Activated CD4-positive, CD25-positive, alpha-beta regulatory T cell treated with anti-CD3 and anti-CD28 coated beads, Interleukin-2, amount 50 U/mL, for 24 hours (primary cell): ENCODE data around the gene DGLUCY.
A peak's percentile ranks its signal among the peaks of the same experiment; 100 is the strongest.
"Not testable (repeated sequence)": the region's sequence is repeated elsewhere in the genome, so short reads cannot be mapped to it uniquely, and the experiment has no call there.

ENCODE experiments used
- ATAC-seq, 2 donors: fragments of 150-1000 bp; cut with Tn5 transposase; one replicate each; pipeline ENCODE4 v1.10.0; 2021; ENCODE audit warnings: mild to moderate bottlenecking in 1 of 2, moderate library complexity in 1 of 2

Gene DGLUCY

GRCh38 chr14:91111443-91111842, 2.4 kb upstream of the DGLUCY start:
- ATAC-seq = no peak

- ATAC-seq = no peak
Measured at GRCh38 chr14:91112194-91112593, 1.7 kb upstream of the DGLUCY start.

GRCh38 chr14:91114079-91115065, 499 bp downstream of the DGLUCY start:
- peak; percentile 75 to 78 for ATAC-seq

GRCh38 chr14:91115986-91116770, 2.3 kb downstream of the DGLUCY start:
- peak; percentile 3 to 6 for ATAC-seq

DNA sequence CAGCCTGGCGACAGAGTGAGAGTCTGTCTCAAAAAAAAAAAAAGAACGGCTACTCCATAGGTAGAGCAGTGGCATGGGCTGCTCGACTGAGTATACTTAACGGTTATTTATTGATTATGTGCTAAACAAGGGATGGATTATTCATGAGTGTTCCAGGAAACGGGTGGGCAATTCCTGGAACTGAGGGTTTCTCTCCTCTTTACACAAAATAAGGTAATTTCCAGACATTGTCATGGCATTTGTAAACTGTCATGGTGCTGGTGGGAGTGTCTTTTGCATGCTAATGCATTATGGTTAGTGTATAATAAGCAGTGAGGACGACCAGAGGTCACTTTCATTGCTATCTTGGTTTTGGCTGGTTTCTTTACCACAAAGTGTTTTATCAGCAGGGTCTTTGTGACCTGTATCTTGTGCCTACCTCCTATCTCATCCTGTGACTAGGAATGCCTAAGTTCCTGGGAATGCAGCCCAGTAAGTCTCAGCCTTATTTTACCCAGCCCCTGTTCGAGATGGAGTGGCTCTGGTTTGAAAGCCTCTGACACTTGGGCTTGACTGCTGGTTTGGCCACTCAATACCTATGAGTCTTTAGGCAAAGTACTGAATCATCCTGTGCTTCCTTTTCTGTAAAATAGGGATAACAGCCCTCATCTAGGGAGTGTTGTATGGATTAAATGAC, 3.2 kb downstream of the DGLUCY start:
- peak; percentile 15 to 25 for ATAC-seq

- ATAC-seq = no peak
Measured at GRCh38 chr14:91117960-91118359, 4.1 kb downstream of the DGLUCY start.

DNA sequence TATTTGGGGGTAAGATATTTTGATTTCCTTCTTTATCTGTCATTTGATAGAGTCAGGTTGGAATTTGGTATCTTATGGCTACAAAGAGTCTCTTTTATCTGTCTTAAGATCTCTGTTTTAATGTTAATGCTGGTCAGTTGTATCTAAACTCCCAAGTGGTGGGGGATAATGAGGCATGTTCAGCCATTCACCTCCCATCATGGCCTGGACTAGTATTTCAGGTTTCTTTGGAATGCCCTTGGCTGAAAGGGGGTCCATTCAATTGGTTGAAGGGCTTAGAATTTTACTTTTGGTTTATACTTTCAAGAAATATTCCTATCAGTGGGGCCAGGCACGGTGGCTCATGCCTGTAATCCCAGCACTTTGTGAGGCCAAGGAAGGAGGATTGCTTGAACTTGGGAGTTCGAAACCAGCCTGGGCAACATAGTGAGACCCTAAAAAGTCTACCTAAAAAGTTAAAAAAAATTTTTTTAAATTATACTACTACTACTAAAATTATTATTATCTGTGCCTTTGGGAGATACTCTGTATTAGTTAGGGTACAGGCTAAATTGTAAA, 4.7 kb downstream of the DGLUCY start:
- no peak for ATAC-seq

DNA sequence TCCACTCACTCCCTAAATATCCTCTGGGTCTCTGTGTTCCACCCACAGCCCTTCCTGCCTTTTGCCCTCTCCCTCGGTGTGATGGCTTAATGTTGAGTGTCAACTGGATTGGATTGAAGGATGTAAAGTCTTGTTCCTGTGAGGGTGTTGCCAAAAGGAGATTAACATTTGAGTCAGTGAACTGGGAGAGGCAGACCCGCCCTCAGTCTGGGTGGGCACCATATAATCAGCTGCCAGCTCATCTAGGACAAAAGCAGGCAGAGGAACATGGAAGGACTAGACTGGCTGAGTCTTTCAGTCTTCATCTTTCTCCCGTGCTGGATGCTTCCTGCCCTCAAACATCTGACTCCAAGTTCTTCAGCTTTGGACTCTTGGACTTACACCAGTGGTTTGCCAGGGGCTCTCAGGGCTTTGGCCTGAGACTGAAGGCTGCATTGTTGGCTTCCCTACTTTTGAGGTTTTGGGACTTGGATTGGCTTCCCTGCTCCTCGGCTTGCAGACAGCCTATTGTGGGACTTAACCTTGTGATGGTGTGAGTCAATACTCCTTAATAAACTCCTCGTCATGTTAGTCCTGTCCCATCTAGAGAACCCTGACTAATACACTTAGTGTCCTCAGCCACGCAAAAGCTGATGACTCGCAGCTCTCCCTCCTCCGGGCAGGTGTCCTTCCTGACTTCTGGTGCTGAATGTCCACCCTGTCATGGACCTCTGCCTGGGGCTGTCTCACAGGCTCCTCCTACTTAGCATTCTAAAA, 5.9 kb downstream of the DGLUCY start:
- no peak for ATAC-seq

DNA sequence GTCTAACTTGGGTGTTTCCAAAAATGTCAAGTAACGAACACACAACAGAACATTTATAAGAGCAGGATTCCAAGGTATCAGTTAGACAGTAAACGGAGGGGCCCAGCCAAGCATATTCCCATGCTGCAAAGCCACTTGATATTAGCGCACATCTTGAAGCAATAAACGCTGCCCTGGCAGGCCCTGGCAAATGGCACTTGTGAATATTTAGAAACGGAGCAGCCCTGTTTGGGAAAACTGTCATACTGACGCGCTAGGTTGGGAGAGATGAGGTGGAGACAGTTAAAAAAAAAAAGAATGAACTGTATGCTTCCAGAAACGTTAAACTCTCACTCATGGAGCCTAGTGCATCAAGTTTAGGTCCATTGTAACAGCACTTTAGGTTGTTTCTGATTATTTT, 9.3 kb downstream of the DGLUCY start:
- no peak for ATAC-seq

DNA sequence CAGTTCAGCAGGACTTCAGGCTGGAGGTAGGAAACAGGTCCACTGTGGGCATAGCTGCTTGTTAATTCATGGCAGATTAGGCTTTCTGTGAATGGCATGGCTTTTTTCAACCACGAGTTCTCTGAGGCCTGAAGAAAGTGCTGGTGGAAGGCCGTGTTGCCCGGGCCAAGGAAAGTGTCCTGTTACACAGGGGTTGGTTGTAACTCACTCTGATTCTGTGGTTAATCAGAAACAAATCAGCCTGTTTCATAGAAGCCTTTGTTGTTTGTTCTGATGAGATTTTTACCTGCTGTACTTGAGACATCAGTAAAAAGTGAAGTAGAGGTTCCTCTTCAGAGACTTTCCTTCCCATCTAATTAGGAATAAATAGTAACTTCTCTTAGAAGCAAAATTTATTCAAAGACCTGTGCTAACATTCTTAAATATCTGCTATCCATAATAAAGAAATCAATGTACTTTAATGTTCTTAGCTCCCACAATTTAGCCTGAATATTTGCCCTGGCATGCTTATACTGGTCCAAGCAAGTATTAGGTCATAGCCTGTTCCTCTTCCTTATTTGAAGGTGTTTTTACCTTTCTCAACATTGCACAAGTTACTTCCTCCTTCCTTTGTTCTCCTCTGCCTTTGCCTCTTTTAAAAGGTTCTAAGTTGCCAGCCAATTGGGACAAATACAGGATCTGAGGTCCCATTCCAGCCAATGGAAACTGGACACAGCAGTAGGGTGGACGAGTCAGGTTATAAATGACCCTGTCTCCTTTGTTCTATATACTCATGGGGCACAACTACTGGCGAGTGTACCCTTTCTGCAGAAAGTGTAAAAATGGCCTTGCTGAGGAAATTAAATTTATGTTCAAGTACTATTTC, 10.8 kb downstream of the DGLUCY start:
- ATAC-seq = not testable (repeated sequence)

- no peak for ATAC-seq
Measured at GRCh38 chr14:91125271-91125660, 11.4 kb downstream of the DGLUCY start.

DNA sequence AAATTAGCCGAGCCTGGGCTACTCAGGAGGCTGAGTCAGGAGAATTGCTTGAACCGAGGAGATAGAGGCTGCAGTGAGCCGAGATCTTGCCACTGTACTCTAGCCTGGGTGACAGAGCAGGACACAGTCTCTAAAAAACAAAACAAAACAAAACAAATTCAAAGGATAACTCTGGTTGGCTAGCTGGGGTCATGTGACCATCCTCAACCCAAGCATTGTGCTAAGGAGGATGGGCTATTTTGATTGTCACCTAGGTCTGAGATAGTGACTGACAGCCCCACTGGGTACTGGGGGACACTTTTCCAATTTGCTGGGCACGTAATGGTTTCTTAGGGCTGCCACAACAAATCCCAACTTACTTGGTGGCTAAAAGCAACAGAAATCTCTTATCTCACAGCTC, 11.9 kb downstream of the DGLUCY start:
- no peak for ATAC-seq

- ATAC-seq = no peak
Measured at GRCh38 chr14:91126761-91127160, 12.9 kb downstream of the DGLUCY start.

DNA sequence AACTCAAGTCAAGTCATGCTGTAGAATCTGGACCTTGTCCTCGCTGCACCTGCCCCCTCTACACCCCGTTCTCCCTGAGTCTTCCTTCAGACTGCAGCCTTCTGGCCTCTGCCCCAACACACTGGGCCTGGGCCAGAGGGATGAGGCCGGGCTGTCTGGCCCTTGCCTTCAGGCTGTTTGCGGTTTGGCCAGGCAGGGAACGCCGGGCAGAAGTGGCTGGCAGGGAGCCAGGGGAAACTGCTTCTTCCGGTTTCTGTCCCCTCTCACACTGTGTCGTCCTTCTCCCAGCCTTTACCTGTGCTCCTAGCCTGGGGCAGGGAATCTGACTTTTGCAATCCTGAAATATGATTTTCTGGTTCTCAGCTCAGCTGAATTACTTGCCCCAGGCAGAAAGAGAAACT, 13.5 kb downstream of the DGLUCY start:
- no peak for ATAC-seq

DNA sequence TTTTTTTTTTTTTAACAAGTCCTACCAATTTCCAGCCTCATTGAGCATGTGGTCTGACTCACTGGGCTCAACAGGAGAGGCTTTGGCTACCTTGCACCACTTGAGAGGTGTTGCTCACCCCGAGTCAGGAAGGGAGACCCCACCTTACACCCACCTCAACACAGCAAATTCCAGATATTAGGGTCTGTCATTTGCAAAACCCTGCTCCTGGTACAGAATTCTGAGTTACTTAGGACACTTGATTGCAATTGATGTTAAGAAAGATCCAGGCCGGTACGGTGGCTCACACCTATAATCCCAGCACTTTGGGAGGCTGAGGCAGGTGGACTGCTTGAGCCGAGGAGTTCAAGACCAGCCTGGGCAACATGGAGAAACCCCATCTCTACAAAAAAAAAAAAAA, 14.1 kb downstream of the DGLUCY start:
- ATAC-seq = no peak

- ATAC-seq = peak; percentile 41 to 56
Measured at GRCh38 chr14:91128699-91129098, 14.8 kb downstream of the DGLUCY start.

DNA sequence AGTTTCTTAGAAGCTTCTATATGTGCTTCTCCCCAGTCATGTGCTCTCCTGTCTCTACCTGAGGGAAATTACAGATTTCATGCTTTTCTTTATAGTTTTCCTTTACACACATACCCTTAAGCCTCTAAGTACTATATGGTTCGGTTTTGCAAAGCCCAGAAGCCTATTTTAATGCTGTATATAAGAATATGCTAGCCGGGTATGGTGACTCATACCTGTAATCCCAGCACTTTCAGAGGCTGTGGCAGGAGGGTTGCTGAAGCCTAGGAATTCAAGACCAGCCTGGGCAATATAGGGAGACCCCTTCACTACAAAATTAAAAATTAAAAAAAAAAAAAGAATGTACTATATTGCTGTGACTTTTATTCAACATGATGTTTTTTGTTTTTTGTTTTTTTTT, 15.4 kb downstream of the DGLUCY start:
- no peak for ATAC-seq

- no peak for ATAC-seq
Measured at GRCh38 chr14:91135039-91135438, 21.2 kb downstream of the DGLUCY start.

DNA sequence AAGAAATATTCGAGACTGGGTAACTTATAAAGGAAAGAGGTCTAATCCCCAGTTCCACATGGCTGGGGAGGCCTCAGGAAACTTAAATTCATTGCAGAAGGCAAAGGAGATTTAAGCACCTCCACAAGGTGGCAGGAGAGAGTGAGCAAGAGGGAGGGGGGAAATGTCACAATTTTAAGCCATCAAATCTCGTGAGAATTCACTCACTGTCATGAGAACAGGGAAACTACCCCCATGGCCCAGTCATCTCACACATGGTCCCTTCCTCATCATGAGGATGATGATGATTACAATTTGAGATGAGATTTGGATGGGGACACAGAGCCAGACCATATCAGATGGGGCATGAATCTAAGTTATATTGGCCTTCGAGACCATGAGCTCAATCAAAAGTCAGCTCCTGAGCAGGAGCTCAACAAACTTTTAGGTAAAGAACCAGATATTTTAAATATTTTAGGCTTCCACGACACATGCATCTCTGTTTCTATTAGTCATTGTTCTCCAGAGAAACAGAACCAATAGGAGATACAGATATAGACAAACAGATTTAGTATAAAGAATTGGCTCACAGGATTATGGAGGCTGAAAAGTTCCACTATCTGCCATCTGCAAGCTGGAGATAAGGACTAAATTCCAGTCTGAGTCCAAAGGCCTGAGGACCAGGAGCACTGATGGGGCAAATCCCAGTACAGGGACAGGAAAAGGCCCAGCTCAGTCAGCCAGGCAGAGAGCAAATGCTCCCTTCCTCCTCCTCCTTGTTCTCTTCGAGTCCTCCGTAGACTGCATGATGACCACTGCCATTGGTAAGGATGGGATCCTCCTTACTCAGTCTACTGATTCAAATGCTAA, 24.9 kb downstream of the DGLUCY start:
- ATAC-seq = peak; percentile 78 to 79

- no peak for ATAC-seq
Measured at GRCh38 chr14:91139776-91140175, 25.9 kb downstream of the DGLUCY start.
